ENCODE measurements around the gene NHLRC2. TPM values are rescaled to one million over a fixed set of nuclear protein-coding genes. Genes with fewer than 3 reads are reported as not detected.

Gene NHLRC2
- 5.6 to 7.0 TPM (median 6.5 TPM) in 5 replicates for total RNA-seq (2022; extraction: Qiagen RNA extraction; ENCODE audit: low read depth)

GRCh38 chr10:113854013-113854760 lies at the start of gene NHLRC2, which contains the start of gene DCLRE1A:
Gene NHLRC2, plus strand, starts transcription at chr10:113854661. Its CDS starts 212 bp downstream, at chr10:113854873.
Gene DCLRE1A, minus strand, starts transcription at chr10:113854082. Its CDS starts 900 bp downstream, at chr10:113853182.

Other genes with a start within 250 kb of the NHLRC2 start
- gene NRAP, start 190.6 kb upstream of the NHLRC2 start, total RNA-seq (2022; extraction: Qiagen RNA extraction; ENCODE audit: low read depth): not detected in 5 replicates
- gene CASP7, start 174.7 kb upstream of the NHLRC2 start, total RNA-seq (2022; extraction: Qiagen RNA extraction; ENCODE audit: low read depth): 32.1 to 42.3 TPM (median 33.2 TPM) in 5 replicates
- 0.02 to 0.13 TPM (median 0.07 TPM) in 4 of 5 replicates, not detected in the other for gene PLEKHS1, start 103.0 kb upstream of the NHLRC2 start, total RNA-seq (2022; extraction: Qiagen RNA extraction; ENCODE audit: low read depth)
- gene DCLRE1A, start 579 bp upstream of the NHLRC2 start, total RNA-seq (2022; extraction: Qiagen RNA extraction; ENCODE audit: low read depth): 9.0 to 11.6 TPM (median 10.0 TPM) in 5 replicates
- 0.41 to 0.94 TPM (median 0.74 TPM) in 5 replicates for gene ADRB1, start 189.2 kb downstream of the NHLRC2 start, total RNA-seq (2022; extraction: Qiagen RNA extraction; ENCODE audit: low read depth)